ENCODE data around the gene RTEL1.

DNA sequence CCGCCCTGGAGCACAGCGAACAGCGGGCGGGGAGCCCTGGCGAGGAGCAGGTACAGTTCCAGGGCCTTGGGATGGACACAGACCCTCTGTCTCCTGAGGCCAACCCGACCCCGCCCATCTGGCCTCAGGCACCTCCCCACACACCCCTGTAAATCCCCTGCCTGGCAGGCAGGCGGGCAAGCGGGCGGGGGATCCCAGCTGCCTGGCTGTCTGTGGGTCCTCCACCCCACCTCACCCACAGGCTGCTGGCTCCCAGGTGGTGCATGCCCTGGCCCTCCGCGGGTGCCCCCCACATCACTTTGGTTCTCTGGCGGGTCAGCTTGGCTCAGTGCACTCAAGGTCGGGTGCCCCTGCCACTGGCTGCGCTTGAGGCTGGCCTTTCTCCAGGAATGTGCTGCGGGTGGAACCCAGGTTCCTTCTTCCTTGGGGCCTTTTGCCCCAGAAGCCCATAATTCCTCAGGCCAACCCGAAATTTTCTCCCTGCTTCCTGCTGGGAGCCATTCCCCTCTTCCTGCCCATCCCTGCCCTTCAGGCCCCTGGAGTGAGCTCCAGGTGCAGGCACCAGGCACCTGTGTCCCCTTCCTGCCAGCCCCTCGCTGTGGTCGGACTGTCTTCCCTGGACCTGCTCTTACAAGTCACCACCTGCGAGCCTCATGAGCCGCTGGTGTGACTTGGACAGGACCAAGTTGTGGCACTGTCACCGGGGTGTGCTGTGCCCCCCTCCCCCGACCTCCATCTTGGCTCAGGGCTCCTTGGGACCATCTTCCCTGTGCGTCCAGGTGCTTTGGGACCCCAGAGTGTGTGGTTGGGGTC, 33.0 kb downstream of the RTEL1 start:
- TF ChIP-seq, protein P1, sequence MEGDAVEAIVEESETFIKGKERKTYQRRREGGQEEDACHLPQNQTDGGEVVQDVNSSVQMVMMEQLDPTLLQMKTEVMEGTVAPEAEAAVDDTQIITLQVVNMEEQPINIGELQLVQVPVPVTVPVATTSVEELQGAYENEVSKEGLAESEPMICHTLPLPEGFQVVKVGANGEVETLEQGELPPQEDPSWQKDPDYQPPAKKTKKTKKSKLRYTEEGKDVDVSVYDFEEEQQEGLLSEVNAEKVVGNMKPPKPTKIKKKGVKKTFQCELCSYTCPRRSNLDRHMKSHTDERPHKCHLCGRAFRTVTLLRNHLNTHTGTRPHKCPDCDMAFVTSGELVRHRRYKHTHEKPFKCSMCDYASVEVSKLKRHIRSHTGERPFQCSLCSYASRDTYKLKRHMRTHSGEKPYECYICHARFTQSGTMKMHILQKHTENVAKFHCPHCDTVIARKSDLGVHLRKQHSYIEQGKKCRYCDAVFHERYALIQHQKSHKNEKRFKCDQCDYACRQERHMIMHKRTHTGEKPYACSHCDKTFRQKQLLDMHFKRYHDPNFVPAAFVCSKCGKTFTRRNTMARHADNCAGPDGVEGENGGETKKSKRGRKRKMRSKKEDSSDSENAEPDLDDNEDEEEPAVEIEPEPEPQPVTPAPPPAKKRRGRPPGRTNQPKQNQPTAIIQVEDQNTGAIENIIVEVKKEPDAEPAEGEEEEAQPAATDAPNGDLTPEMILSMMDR (IDR thresholded peaks at IDR 0.05; ENCODE audit: low read depth, low read length, poor library complexity, severe bottlenecking), result no peak
- no peak for TF ChIP-seq EZH2phosphoT487 (IDR thresholded peaks at IDR 0.05; ENCODE audit: borderline replicate concordance, low read length)

Data from DOHH2 (cell line).